B cell (primary cell): ENCODE measurements around the gene DPYD. TPM values are rescaled to one million over a fixed set of nuclear protein-coding genes. Genes with fewer than 3 reads are reported as not detected.

Source experiments
- ATAC-seq: fragments of 200-7000 bp; cut with Tn5 transposase; one replicate; pipeline ENCODE4 v1.10.0; 2021; ENCODE audit warnings: low read depth, mild to moderate bottlenecking, moderate number of reproducible peaks, moderate library complexity
- CTCF ChIA-PET: fragments of 350-600 bp; sonication (Branson Sonifier 250); formaldehyde crosslinking; loops from one replicate; lab custom pipeline; 2021; ENCODE audit warnings: antibody characterized with exemption, inconsistent platforms; lab: Charles Lee
- POLR2A ChIA-PET: fragments of 350-600 bp; sonication (Branson Sonifier 250); formaldehyde crosslinking; loops from one replicate; lab custom pipeline; 2021; ENCODE audit warnings: antibody characterized with exemption; lab: Charles Lee
- DNase-seq: peaks from one replicate; pipeline ENCODE4 v3.0.0; 2013
- H2AFZ ChIP-seq: 2 replicates; pipeline ENCODE4 v1.6.1; 2012; ENCODE audit warnings: mild to moderate bottlenecking, low read depth, low read length; ENCODE audit not compliant: insufficient read depth, poor library complexity, severe bottlenecking
- H3K27ac ChIP-seq, 2 donors: 1 replicate in 1 of 2; 2 replicates in 1 of 2; pipeline ENCODE4 v1.5.1; 2012 to 2013; ENCODE audit warnings: low read length in 2 of 2, mild to moderate bottlenecking in 2 of 2, moderate library complexity in 1 of 2
- H3K27me3 ChIP-seq, 4 experiments: fragments of 200-600 bp in 1 of 4; sonication (generic) in 1 of 4; replicated peaks in 1 of 4; 1 replicate in 2 of 4; 2 replicates in 2 of 4; pipeline versions ENCODE4 v1.6.1 to v1.7.0; 2013 to 2016; ENCODE audit warnings: low read length in 3 of 4, mild to moderate bottlenecking in 2 of 4, mixed read lengths in 1 of 4, moderate library complexity in 1 of 4; ENCODE audit not compliant: insufficient read depth in 4 of 4, control insufficient read depth in 3 of 4; ENCODE audit errors: control extremely low read depth in 1 of 4
- H3K36me3 ChIP-seq, 2 experiments: replicated peaks in 1 of 2; 1 replicate in 1 of 2; 2 replicates in 1 of 2; pipeline versions ENCODE4 v1.6.1 to v1.7.1; 2013; ENCODE audit warnings: low read length in 1 of 2; ENCODE audit not compliant: insufficient read depth in 2 of 2, control insufficient read depth in 1 of 2; ENCODE audit errors: control extremely low read depth in 1 of 2, extremely low read depth in 1 of 2
- H3K4me1 ChIP-seq, 2 donors: fragments of 200-600 bp in 1 of 2; sonication (generic) in 1 of 2; 1 replicate in 1 of 2; 2 replicates in 1 of 2; pipeline versions ENCODE4 v1.5.1 to v1.6.1; 2013 to 2017; ENCODE audit warnings: low read length in 2 of 2; ENCODE audit not compliant: control insufficient read depth in 2 of 2, insufficient read depth in 2 of 2
- H3K4me2 ChIP-seq: replicated peaks from 2 replicates; pipeline ENCODE3; 2012; ENCODE audit warnings: mild to moderate bottlenecking, low read depth, low read length; ENCODE audit not compliant: poor library complexity, severe bottlenecking
- H3K4me3 ChIP-seq, 5 experiments: fragments of 200-600 bp in 1 of 5; sonication (generic) in 1 of 5; 1 replicate in 3 of 5; 2 replicates in 2 of 5; pipeline versions ENCODE4 v1.5.1 to v1.7.0; 2011 to 2016; ENCODE audit warnings: low read length in 4 of 5, mild to moderate bottlenecking in 4 of 5, low read depth in 2 of 5, control low read depth in 1 of 5, moderate library complexity in 1 of 5; ENCODE audit not compliant: insufficient read depth in 1 of 5; ENCODE audit errors: control extremely low read depth in 1 of 5, extremely low read depth in 1 of 5
- H3K79me2 ChIP-seq: fragments of 200-600 bp; sonication (generic); one replicate; pipeline ENCODE4 v1.6.0; 2016; ENCODE audit warnings: low read length; ENCODE audit not compliant: control insufficient read depth, insufficient read depth
- H3K9ac ChIP-seq: fragments of 200-600 bp; sonication (generic); 2 replicates; pipeline ENCODE4 v1.6.1; 2017; ENCODE audit warnings: mild to moderate bottlenecking, low read length, moderate library complexity
- H3K9me3 ChIP-seq, 3 donors: one replicate each; pipeline versions ENCODE4 v1.6.1 to v1.7.1; 2013; ENCODE audit warnings: low read length in 2 of 3; ENCODE audit not compliant: control insufficient read depth in 2 of 3, insufficient read depth in 1 of 3; ENCODE audit errors: control extremely low read depth in 1 of 3
- H4K20me1 ChIP-seq: 2 replicates; pipeline ENCODE4 v1.6.0; 2012; ENCODE audit warnings: mild to moderate bottlenecking, low read length; ENCODE audit not compliant: insufficient read depth, control insufficient read depth, poor library complexity, severe bottlenecking
- H3K27ac Mint-ChIP-seq: one replicate; pipeline ENCODE4 v1.8.0; 2021; ENCODE audit warnings: mixed read lengths
- H3K27me3 Mint-ChIP-seq: one replicate; pipeline ENCODE4 v1.8.0; 2021; ENCODE audit warnings: mixed read lengths
- H3K4me1 Mint-ChIP-seq: one replicate; pipeline ENCODE4 v1.8.0; 2021; ENCODE audit warnings: mixed read lengths
- H3K4me3 Mint-ChIP-seq: one replicate; pipeline ENCODE4 v1.8.0; 2021; ENCODE audit warnings: mixed read lengths
- H3K9me3 Mint-ChIP-seq: one replicate; pipeline ENCODE4 v1.8.0; 2022; ENCODE audit warnings: mixed read lengths; ENCODE audit not compliant: insufficient read depth
- CTCF ChIP-seq: fragments of 200-600 bp; IDR thresholded peaks from one replicate; pipeline ENCODE4 v1.8.0; 2022; ENCODE audit warnings: antibody characterized with exemption, mild to moderate bottlenecking
- EZH2 ChIP-seq: IDR thresholded peaks from 2 replicates; pipeline ENCODE4 v1.6.1; 2012; ENCODE audit warnings: borderline replicate concordance, low read depth, mild to moderate bottlenecking, moderate library complexity, low read length; ENCODE audit not compliant: insufficient read depth, poor library complexity, severe bottlenecking
- WGBS: methylation state at CpG from one replicate; pipeline ENCODE4 v1.1.5; 2013; ENCODE audit warnings: missing lambda C conversion rate; ENCODE audit not compliant: insufficient coverage; 5-methylcytosine and 5-hydroxymethylcytosine counted together
- intact Hi-C: fragments of 100-400 bp; cut with micrococcal nuclease; formaldehyde crosslinking; loops from one replicate; pipeline ENCODE4 v1.10.0; 2022
- polyA plus RNA-seq: library from polyadenylated mRNA; depleted of rRNA; stranded (reverse); fragments of >200 nt; gene quantifications from 2 replicates; pipeline ENCODE4 v1.2.3, GENCODE V29; 2012
- total RNA-seq, 2 donors: library from RNA; stranded (reverse); fragments of 120-200 nt in 1 of 2; gene quantifications; 1 replicate in 1 of 2; 2 replicates in 1 of 2; pipeline versions ENCODE4 v1.2.3 to v1.2.4, GENCODE V29; 2013 to 2022

Gene DPYD
- total and polyA plus RNA-seq, 2 donors (not counting 1 experiment from before 2014, with no cell fraction given), result 4.2 to 19.0 TPM

- no peak for TF ChIP-seq CTCF
- TF ChIP-seq EZH2, result no peak
These were observed 836.3 kb downstream of the DPYD start for GRCh38 chr1:97084546-97084945.

DNA sequence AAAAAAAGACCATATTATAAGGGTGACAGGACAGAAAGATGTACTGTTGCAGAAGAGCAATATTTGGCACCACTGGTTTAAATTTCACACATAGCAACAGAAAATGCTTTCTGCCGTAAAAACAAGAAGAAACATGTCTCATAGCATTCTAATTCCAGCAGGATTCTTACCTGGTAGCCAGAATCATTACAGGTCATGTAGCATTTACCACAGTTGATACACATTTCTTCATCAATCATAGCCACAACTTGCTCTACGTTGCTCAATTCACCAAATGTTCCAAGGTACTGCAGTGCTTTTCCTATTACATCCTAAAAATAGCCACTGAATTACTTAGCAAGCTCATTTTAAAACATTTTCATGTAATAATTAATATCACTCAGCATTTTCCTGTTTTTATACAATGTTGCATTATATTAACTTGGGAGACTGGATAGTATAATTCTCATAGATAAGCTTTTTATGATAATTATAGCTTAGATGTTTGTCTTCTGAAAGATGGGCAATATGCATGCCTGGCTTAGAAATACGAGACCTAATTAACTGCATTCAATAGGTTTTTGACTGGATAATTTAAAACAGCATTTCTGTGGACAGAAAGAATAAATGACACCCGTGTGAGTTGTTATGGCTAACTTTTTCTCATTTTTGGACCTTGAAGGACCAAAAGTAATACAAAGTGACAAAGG, 838.5 kb downstream of the DPYD start:
- no peak overlapping the region for H3K4me3 ChIP-seq
- H3K4me1 ChIP-seq, result no peaks in the 10 kb centered on the region
- intact Hi-C loops, result no loop called here
- ChIA-PET CTCF (no interaction called here), POLR2A (no interaction called here)
- DNase-seq (no peak), ATAC-seq (no peak)
- H3K27me3 ChIP-seq, result no peaks in the 10 kb centered on the region
- 67% methylated on average over 3 of the region's 4 CpGs for WGBS
- no peaks in the 10 kb centered on the region for H3K9me3 ChIP-seq
- Mint-ChIP-seq H3K4me3 (no peak overlapping the region), H3K4me1 (no peaks in the 10 kb centered on the region), H3K27ac (no peak overlapping the region), H3K27me3 (no peaks in the 10 kb centered on the region), H3K9me3 (no peaks in the 10 kb centered on the region)
- H2AFZ ChIP-seq, result no peak overlapping the region
- no peaks in the 10 kb centered on the region for H3K79me2 ChIP-seq
- no peak overlapping the region for H3K4me2 ChIP-seq
- H3K9ac ChIP-seq, result no peak overlapping the region
- no peak for TF ChIP-seq EZH2
- no peak for TF ChIP-seq CTCF
- no peak overlapping the region for H3K27ac ChIP-seq
- no peaks in the 10 kb centered on the region for H3K36me3 ChIP-seq
- H4K20me1 ChIP-seq, result no peaks in the 10 kb centered on the region

More at GRCh38 chr1:97084546-97084945, 836.3 kb downstream of the DPYD start:
- intact Hi-C loops, result no loop called here
- ChIA-PET CTCF (no interaction called here), POLR2A (no interaction called here)
- Histone ChIP-seq H3K4me1 (no peaks in the 10 kb centered on the region), H3K4me2 (no peak overlapping the region), H3K79me2 (no peaks in the 10 kb centered on the region), H3K36me3 (no peaks in the 10 kb centered on the region), H3K9me3 (no peaks in the 10 kb centered on the region), H2AFZ (no peak overlapping the region), H3K27ac (no peak overlapping the region), H3K9ac (no peak overlapping the region), H3K4me3 (no peak overlapping the region), H3K27me3 (no peaks in the 10 kb centered on the region), H4K20me1 (no peaks in the 10 kb centered on the region)
- ATAC-seq (no peak), DNase-seq (no peak)
- Mint-ChIP-seq H3K9me3 (no peaks in the 10 kb centered on the region), H3K4me3 (no peak overlapping the region), H3K4me1 (no peaks in the 10 kb centered on the region), H3K27me3 (no peaks in the 10 kb centered on the region), H3K27ac (no peak overlapping the region)
- no CpG with 5 or more reads among the region's 2 CpGs for WGBS
